HG02588 (cell line): ENCODE measurements around the gene NPNT.

ENCODE experiments used
- ATAC-seq: cut with Tn5 transposase; IDR thresholded peaks from one replicate; pipeline ENCODE4 v1.9.1; 2021; ENCODE audit warnings: mild to moderate bottlenecking, moderate library complexity; ENCODE audit not compliant: unreplicated experiment

Gene NPNT

DNA sequence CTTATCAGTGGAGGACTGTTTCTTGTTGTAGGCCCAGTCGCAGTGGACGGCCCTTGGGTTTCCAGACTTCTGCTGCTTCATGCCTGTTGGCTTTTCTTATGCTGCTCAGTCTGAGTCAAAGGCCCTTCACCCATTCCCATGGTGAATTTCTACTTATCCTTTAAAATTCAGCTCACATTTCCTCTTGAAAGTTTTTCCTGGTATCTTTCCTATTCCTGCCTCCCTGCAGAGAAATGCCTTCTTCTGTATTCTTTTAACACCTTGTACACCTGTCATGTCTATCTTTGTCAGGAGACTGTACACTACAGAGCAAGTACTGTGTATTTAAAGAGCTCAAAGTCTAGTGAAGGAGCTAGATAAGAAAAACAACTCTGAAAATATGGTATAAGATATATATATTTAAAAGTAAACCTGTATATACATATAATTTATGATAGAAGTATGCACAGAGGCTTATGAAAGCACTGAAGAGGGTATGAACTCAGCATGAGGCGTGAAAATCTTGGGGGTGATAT is 22.0 kb downstream of the NPNT start:
- no peak for ATAC-seq

DNA sequence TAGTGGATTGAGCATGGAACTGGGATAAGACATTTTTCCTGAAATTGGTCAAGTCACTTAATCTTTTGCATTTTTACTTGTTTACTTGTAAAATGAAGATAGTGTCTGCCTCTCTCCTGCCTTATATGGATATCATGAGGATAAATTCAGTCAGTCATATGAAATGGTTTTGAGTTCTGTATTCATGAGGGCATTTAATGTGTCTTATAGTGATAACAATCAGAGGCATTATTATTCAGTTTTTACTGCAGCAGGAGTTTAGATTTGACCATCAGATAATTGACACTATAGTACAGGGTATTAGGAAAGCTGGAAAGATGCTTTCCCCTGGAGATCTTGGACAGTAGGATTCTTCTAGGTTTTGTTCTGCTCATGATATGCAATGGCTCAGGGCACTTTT is 26.0 kb downstream of the NPNT start:
- no peak for ATAC-seq

DNA sequence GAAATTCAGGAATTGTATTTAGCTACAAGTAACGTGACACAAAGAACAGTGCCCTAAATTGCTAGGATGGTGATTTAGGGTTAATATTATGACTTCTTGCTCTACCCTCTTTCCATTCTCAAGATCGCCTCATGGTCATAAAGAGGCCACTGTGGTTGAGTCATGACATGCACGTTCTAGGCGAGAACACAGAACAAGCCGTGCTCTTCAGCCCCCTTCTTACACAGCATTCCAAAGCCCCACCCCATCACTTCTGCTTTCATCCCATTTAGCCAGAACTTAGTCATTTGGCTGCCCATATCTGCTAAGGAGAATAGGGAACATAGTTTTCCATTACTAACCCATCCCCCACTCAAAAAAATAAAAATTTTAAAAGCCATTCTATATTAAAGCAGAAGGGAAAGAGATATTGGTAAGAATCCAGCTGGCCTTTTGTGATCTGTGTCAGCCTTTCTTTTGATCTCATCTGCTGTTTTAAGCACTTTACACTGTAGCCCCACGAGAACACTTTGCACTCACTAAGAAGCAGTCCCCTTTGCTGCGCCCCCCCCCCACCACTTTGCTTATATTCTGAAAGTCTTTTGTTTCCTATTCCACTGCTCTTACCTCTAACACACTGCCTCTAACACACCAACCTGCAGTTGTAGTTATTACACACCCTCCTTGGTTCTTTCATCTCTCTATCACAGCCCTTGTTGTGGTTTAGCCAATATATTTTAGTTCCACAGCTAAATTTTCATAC is 28.4 kb downstream of the NPNT start:
- ATAC-seq, result no peak

DNA sequence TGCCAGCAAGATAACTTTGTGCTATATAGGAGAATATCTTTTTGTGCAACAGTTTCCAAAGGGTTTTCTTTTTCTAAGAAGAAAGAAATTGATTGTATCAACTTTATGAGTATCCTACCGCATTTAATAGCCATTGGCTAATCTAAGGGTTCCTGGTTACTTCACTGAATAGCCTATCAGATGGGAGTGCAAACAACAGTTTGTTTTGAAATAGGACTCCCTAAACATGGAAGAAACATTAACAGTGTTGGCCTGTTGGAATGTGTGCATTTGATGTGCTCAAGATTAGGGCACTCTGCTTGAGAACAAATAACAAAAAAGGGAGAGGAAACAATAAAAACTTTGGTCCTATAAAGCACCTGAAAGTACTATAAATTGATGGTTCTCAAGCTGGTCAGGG is 29.1 kb downstream of the NPNT start:
- ATAC-seq, result no peak

DNA sequence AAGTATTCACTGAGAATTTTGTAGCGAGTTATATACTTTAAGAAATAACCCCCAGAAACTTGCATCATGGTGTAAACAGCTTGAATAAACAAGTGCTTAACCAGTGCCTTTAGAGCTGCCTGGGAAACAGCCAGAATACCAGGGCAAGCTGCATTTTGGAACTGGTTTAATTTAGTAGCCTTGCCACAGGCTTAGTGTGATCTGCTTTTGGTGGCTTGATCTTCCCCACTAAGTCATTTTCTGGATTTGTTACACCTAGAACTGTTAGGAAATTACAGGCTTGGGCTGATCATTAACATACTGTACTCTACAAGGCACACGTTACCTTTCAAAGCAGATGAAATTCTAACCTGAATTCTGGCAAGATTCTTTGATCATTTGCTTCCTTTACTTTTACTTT is 35.4 kb downstream of the NPNT start:
- no peak for ATAC-seq

DNA sequence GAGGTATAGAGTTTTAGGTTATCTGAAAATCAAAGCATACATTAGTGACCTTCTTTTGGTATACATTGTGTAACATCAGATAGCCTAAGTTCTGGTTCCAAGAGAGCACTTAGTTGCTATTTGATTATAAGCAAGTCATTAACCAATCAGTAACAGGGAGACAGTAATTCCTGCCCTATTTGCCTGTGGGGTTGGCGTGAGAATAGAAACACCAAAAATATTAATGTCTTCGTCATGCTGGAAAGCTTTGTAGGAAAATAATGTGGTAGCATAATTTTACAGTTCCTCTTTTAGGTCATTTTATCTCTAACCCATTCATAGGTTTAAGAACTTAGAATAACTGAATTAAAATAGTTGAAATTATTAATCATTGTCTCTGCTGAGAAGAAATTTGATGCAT is 37.8 kb downstream of the NPNT start:
- ATAC-seq, result no peak

DNA sequence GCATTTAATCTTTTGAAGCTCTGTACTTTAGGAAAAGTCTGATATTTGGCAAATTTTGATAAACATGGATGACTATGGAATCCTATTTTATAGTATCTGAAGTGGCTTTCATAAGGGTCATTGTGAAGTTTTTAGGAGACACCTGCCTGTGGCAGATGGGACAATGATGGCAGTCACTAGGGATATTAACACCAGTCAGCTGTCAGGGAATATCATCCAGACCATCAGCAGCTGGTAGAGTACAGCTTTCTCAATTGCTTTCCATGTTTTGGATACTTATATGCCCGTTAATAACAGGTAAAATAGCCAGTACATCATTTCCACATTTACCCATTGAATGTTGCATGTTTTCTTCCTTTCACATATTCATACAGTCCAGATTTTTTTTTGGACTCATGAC is 39.1 kb downstream of the NPNT start:
- ATAC-seq, result no peak

DNA sequence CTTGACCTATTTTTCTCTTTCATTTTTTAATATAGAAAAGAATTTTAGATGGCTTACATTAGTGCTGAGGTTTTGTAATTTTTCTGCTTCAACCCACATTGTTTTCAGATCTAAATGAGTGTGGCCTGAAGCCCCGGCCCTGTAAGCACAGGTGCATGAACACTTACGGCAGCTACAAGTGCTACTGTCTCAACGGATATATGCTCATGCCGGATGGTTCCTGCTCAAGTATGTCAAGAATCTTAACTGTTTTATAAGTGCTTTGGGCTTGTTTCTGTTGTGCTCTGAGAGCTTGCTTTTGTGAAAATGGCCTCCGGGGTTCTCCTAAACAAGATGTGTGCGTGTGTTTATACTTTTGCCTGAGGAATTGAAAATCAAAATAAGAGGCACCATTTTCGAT is 41.6 kb downstream of the NPNT start:
- ATAC-seq, result no peak

DNA sequence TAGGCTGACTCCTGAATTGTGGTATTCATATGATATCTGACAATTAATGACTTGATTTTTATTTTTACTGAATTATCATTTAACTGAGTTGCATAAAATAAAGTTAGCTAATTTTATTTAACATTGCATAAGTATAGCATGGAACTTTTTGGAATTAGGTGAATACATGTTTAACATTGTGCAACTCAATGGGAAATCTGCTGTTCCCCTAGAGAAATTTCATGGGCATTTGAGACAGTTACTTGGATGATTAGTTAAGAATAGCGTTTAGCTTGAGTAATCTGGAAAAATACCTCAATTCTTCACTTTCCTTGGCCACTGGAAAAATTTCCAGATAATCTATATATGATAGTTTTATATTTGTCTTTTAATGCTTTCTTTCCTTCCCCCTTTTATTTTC is 42.5 kb downstream of the NPNT start:
- ATAC-seq, result no peak

DNA sequence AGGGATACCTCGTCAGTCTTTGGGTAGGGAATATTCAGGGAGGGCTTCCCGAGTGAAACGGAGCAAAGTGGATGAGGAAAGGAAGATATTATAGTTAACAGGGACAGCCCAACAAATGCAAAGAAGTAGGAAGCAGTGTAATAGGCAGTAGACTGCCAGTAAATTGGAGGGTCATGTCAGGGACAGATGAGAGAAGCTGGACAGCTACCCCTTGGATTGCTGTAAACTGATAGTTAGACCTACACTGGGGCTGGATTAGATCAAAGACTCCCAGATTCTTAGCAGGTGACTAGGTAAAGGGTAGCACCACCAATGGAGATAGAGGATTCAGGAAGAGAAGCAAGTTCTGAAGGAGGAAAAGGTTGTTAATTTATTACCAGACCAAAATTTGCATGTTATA is 48.0 kb downstream of the NPNT start:
- no peak for ATAC-seq

DNA sequence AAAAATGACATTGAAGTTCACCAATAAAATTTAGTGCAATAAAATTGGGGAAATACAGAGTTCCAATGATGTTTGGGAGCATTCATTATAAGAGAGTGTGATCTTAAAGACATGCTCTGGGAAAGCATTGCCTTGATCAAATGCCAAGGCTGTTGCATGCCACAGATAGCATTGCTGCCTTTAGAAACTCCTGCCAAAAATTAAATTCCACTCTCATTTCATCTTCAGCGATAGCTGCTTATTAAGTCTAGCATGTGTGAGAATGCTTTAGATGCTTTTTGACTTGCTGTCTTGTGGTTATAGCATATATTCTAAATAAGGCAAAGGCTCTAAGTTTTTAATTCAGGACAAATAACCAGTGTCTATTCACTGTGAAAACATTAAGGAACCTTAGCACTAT is 49.3 kb downstream of the NPNT start:
- ATAC-seq, result no peak

DNA sequence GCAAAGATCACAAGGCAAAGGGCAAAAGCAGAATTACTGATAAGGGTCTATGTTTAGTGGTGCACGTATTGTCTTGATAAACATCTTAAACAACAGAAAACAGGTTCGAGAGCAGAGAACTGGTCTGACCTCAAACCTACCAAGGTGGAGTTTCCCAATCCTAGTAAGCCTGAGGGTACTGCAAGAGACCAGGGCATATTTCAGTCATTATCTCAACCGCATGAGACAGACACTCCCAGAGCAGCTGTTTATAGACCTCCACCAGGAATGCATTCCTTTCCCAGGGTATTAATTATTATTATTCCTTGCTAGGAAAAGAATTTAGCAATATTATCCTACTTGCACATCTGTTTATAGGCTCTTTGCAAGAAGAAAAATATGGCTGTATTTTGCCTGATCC is 51.5 kb downstream of the NPNT start:
- ATAC-seq, result no peak

DNA sequence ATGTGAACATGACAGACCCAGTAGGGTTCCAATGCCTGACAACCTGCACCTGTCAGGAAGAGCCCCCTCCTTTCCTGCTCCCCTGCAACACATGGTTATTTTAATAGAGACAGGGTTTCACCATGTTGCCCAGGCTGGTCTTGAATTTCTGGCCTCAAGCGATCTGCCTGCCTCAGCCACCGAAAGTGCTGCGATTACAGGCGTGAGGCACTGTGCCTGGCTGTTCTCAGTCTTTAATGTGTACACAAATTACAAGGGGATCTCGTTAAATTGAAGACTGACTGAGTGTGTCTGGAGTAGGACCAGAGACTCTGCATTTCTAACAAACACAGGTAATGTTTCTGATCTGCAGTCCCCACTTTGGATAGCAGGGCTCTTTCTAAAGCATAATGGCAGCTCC is 55.4 kb downstream of the NPNT start:
- no peak for ATAC-seq

DNA sequence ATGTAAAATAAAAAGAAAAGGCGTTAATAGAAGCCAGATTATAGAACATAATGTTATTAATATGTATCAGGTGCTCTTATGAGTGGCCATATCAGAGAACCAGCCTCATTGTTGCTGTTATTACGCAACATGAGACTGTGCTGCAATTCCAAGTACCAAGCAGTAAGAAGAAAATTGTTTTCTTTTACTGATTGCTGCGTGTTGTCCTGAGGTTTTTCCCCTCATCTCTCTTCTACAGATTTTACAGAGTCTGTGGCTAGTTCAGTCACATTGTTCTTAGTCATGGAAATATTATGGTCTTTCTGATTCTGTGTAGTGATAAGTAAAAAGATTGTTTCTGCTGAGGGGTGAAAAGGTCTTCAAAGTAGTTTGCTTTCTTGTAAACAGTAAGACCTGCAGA is 55.9 kb downstream of the NPNT start:
- ATAC-seq, result no peak

DNA sequence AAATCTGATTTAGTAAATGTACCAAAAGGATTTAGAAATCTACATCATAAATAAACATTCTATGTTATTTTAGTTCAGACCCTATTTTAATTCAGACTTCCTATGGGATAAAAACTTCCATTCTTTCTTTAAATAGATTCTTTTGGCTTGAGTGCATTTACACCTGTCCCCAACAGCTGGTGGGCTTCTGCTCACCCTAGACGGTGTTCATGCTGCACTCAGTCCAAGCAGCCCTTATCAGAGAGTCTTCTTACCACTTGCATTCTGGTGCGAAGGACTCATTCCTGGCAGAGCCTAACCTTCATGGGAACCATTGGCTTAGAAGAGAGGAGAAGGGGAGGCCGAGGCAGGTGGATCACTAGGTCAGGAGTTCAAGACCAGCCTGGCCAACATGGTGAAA is 57.3 kb downstream of the NPNT start:
- no peak for ATAC-seq

DNA sequence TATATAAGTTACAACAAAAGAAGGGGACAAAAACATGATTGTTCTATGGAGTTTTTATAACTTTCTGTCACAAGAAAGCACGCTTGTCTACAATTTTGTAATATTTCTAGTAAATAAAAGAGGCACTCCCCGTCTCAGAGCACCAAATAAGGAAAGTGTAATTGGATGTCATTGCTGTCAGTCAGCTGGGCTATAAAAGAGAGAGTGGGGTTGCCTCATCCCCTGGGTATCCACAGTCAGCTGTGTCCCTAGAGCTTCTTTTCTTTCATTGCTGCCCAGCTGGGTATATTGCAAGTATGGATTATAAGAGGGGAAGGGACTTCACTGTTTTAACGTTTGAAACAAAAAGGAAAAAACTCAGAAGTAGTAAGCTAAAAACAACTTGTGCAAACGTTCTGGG is 61.3 kb downstream of the NPNT start:
- no peak for ATAC-seq

DNA sequence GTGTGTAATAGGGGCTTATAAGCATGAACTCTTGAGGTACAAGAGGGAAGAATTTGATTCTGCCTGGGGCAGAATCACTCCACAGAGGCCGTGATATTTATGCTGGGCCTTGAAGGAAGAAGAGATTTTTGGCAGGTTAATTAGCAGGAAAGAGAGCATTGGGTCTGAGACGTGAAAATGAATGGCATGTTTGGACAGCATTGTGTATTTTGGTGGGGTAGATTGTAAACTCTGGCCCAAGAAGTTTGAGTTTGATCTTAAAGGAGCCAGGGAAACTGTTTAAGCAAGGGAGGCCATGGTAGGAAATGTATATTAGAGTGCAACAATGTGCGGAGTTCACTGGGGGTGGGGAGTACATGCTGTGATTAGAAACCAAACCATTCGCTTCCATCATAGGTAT is 62.4 kb downstream of the NPNT start:
- ATAC-seq, result no peak

DNA sequence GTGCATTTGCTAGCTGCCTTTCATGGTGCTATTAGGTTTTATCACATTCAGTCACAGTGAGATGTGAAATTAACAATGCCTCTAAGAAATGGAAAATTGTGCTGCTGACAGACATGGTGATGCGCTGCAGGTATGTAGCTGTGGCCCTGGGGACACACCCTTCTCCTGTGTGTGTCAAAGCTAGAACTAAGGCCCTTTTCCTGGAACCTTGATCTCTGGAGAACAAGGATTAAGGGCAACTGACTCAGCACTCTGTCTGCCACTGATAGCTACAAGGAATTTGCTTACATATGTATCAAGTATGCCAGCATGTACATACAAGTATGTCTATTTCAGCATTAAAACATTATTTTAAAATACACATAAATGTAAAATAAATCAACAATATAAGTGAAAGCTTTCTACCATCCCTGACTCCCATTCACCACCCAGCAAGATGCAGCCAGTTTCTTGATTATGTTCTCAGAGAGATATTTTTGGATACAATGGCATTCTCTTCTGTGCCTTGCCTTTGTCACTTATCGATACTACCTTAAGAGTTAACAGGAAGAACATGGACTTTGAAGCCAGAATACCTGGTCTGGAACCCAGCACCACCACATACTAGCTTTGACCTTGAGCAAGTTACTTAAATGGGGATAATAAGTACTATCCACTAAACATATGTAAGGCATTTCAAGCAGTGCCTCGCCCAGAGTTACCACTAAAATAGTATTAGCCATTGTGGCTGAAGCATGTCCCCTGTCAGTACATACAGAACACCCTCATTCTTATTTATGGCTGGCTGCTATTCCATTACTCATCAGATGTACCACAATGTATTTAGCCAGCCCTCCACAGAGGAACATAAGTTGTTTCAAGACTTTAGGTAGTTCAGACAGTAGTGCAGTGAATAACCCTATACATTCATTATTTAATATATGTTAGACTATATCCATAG is 68.5 kb downstream of the NPNT start:
- no peak for ATAC-seq

DNA sequence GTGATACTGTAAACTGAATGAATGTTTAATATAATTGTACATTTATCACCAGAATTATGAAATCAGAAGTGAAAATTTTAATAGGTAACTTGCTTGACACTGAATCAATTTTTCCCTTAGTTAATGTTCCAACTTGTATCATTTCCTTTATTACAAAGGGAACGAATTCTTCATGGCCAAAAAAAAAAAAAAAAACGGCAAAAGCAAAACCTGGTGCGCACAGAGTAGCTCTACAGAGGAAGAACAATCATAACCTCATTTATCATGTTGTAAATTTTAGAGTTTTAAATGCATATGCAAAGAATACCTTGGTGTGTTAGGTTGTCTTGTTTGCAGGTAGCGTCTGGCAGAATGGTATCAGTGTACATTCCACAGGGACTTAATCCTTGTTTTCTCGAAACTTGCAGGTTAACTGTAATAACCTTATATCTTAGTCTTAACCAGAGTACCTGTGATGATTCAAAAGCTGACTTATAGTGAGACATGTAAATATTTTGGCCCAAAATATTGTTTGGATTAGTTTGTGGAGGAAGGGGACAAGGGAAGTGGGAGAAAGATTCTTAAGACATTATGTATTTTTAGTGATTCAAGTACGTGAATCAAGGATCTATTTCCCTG is 70.0 kb downstream of the NPNT start:
- ATAC-seq, result no peak

DNA sequence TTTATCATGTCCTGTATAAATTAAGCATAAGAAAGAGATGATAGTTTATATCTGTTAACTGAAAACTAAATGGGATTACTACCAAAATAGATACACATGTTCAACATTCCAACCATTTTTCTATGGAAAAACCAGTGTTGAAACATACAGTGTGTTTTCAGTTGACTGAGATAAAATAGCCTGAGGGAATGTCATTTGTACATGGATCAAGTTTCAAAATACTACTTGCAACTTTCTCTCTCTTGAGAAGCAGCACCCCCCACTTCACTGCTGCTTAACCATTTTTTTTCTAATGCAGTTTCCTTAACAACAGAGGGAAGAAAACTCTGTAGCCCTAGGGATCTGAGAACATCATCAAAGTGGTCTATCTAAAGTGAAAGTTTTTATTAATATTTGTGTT is 70.8 kb downstream of the NPNT start:
- ATAC-seq, result no peak

DNA sequence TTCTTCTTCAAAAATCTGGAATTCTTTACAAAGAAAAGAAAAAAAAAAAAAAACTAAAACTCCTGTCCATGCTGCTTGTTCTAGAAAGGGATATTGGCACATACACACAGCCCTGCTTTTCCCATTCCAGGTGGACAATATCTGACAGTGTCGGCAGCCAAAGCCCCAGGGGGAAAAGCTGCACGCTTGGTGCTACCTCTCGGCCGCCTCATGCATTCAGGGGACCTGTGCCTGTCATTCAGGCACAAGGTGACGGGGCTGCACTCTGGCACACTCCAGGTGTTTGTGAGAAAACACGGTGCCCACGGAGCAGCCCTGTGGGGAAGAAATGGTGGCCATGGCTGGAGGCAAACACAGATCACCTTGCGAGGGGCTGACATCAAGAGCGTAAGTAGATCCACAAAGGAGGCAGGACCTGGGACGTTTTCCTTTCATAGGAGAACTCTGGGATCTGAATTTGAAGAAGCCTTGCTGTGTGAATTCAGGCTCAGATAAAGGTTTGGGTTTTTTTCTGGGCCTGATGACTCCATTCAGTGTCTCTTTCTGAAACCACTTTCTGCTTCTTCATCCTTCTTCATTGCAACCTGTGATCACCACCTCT is 71.9 kb downstream of the NPNT start:
- no peak for ATAC-seq
